ENCODE measurements around the gene RBMX.

RBMX gene

DNA sequence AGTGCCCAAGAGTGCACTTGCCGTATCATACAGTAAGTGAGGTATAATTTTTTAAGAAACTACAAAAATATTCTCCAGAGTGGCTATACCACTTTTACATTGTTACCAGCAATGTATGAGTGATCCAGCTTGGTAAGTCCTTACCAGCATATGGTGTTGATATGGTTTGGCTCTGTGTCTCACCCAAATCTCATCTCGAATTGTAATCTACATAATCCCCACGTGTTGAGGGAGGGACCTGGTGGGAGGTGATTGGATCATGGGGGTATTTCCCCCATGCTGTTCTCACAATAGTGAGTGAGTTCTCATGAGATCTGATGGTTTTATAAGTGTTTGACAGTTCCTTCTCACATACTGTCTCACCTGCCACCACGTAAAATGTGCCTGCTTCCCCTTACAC is 44.8 kb downstream of the RBMX start:
- Histone ChIP-seq H3K4me1 (no peaks in the 10 kb centered on the region), H3K9me3 (replicated peaks in 1 of 11) (peaks cover 0 to 3% (median 0%) of the 10 kb centered on the region in 11 experiments; a peak in 1 of 22 replicates), H3K4me2 (no peak overlapping the region), H3K9ac (no peak overlapping the region), H3K36me3 (no peaks in the 10 kb centered on the region), H3K27ac (no peak overlapping the region), H3K27me3 (peaks cover 26 to 97% (median 77%) of the 10 kb centered on the region in 11 experiments; a peak in 21 of 22 replicates), H3K4me3 (no peak overlapping the region), H4K20me1 (no peaks in the 10 kb centered on the region)
- no peak for TF ChIP-seq Cebpa-rat (IDR thresholded peaks at IDR 0.05)

- H4K20me1 ChIP-seq = no peaks in the 10 kb centered on the region
- peak overlapping the region in 8 of 11 experiments; percentile 0 to 58 (median 46); a peak in 9 of 22 replicates for H3K4me2 ChIP-seq
- peaks cover 7 to 14% (median 12%) of the 10 kb centered on the region in 10 experiments; a peak in 17 of 20 replicates for H3K4me1 ChIP-seq
- no peak overlapping the region for H3K4me3 ChIP-seq
- H3K36me3 ChIP-seq = no peaks in the 10 kb centered on the region
- no peak overlapping the region for H3K9ac ChIP-seq
- no peak for TF ChIP-seq Cebpa-rat (IDR thresholded peaks at IDR 0.05)
- H3K27ac ChIP-seq = peak overlapping the region in 2 of 11 experiments; percentile 10 to 18; a peak in 1 of 22 replicates
- H3K27me3 ChIP-seq = peaks cover 41 to 91% (median 81%) of the 10 kb centered on the region in 11 experiments; a peak in 21 of 22 replicates
- peaks cover 0 to 18% (median 5%) of the 10 kb centered on the region in 11 experiments; a peak in 8 of 22 replicates for H3K9me3 ChIP-seq (replicated peaks in 1 of 11)
Observed at GRCh38 chrX:136829413-136829812, 51.1 kb downstream of the RBMX start.

DNA sequence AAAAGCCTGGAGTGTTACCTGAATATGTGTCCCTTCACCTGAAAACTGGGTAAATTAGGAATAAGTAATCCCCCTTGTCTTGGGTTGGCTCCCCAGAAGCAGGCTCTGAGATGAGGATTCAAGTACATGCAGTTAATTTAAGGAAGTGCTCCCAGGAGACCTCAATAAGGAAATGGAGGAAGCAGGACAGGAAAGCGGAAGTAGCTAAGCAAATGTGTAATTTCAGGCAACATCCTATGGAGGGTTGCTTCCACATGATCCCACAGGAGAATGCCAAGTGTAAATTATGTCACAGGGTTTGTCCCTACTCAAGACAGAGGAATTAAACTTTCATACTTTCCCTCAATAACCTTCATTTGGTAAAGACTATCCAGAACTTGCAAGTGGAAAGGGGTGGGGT is 51.7 kb downstream of the RBMX start:
- H4K20me1 ChIP-seq = no peaks in the 10 kb centered on the region
- peaks cover 7 to 14% (median 12%) of the 10 kb centered on the region in 10 experiments; a peak in 17 of 20 replicates for H3K4me1 ChIP-seq
- peaks cover 0 to 18% (median 6%) of the 10 kb centered on the region in 11 experiments; a peak in 8 of 22 replicates for H3K9me3 ChIP-seq (replicated peaks in 1 of 11)
- no peak for TF ChIP-seq Cebpa-rat (IDR thresholded peaks at IDR 0.05)
- H3K4me2 ChIP-seq = peak overlapping the region; percentile 0 to 58 (median 42); a peak in 18 of 22 replicates
- no peak overlapping the region for H3K9ac ChIP-seq
- H3K27ac ChIP-seq = 0 out of 22 replicates have a peak overlapping the region, but pooled peaks of 2 of the 11 experiments have one; percentile 10 to 18
- H3K4me3 ChIP-seq = no peak overlapping the region
- peaks cover 41 to 91% (median 80%) of the 10 kb centered on the region in 11 experiments; a peak in 21 of 22 replicates for H3K27me3 ChIP-seq
- H3K36me3 ChIP-seq = no peaks in the 10 kb centered on the region

DNA sequence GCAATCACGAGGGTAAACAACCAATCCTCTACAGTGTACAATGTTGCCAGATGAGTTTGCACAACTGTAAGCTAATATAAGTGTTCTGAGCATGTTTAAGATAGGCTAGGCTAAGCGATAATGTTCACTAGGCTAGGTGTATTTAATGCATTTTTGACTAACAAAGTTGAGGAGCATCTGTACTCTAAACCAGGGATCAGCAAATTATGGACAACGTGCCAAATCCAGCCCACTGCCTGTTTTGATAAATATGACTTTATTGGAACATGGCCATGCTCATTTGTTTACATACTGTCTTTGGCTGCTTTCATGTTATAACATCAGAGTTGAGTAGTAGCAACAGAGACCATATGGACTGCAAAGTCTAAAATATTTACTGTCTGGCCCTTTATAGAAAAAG is 53.5 kb downstream of the RBMX start:
- H3K4me2 ChIP-seq = no peak overlapping the region
- no peaks in the 10 kb centered on the region for H3K36me3 ChIP-seq
- H3K27ac ChIP-seq = no peak overlapping the region

GRCh38 chrX:136825771-136826170 is 54.8 kb downstream of the RBMX start:
- no peak for TF ChIP-seq Cebpa-rat (IDR thresholded peaks at IDR 0.05)
- Histone ChIP-seq H3K4me2 (no peak overlapping the region), H3K27ac (no peak overlapping the region), H3K9me3 (replicated peaks in 1 of 11) (peaks cover 0 to 18% (median 6%) of the 10 kb centered on the region in 11 experiments; a peak in 8 of 22 replicates), H4K20me1 (no peaks in the 10 kb centered on the region), H3K9ac (no peak overlapping the region), H3K27me3 (peaks cover 36 to 95% (median 81%) of the 10 kb centered on the region in 11 experiments; a peak in 20 of 22 replicates), H3K36me3 (peaks cover 0 to under 1% (median 0%) of the 10 kb centered on the region in 11 experiments; a peak in 1 of 22 replicates), H3K4me3 (no peak overlapping the region), H3K4me1 (peaks cover 7 to 14% (median 12%) of the 10 kb centered on the region in 10 experiments; a peak in 17 of 20 replicates)

More for the DNA sequence above, 53.5 kb downstream of the RBMX start:
- Histone ChIP-seq H3K9ac (no peak overlapping the region), H3K4me3 (no peak overlapping the region), H3K27me3 (peaks cover 40 to 92% (median 80%) of the 10 kb centered on the region in 11 experiments; a peak in 20 of 22 replicates), H4K20me1 (no peaks in the 10 kb centered on the region), H3K4me1 (peaks cover 7 to 14% (median 12%) of the 10 kb centered on the region in 10 experiments; a peak in 17 of 20 replicates), H3K9me3 (replicated peaks in 1 of 11) (peaks cover 0 to 18% (median 6%) of the 10 kb centered on the region in 11 experiments; a peak in 8 of 22 replicates)
- no peak for TF ChIP-seq Cebpa-rat (IDR thresholded peaks at IDR 0.05)

Data from BLaER1 treated with 17β-estradiol and CSF1 and Interleukin-3, amounts not matched to agents 10 nM and 100 nM (cell line).